DMS 273 (cell line): ENCODE results near the gene C17orf50.

Experiments
- DNase-seq: peaks from one replicate; lab custom pipeline; 2025; ENCODE audit not compliant: unreplicated experiment; lab: John Stamatoyannopoulos, UW

Gene C17orf50

GRCh38 chr17:35733366-35733765, 27.3 kb upstream of the C17orf50 start:
- no peak for DNase-seq

GRCh38 chr17:35734396-35734795, 26.3 kb upstream of the C17orf50 start:
- no peak for DNase-seq

DNA sequence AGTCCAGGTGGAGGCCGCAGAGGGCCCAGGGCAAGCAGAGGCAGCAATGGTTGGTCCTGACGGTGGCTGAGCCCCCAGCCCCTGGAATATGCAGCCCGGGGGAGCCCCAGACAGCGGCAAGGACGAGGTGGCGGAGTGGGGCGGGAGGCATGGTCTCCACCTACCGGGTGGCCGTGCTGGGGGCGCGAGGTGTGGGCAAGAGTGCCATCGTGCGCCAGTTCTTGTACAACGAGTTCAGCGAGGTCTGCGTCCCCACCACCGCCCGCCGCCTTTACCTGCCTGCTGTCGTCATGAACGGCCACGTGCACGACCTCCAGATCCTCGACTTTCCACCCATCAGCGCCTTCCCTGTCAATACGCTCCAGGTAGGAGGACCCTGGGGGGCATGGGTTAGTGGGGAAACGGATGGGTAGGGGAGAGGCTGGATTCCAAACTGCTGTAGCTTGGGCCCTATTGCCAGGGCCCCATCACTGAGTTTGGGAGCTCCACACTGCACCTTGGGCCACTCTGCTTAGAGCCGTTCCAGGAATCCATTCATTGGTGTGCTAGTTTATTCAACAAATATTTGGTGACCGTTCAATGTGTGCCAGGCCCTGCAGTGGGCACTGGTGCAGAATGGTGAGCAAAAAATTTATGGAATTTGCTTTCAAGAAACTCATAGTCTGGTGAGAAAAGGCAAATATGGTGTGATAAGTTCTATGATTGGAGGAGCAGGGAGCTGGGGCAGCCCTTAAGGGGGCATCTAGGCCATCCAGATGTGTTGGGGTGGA, 25.5 kb upstream of the C17orf50 start:
- DNase-seq = no peak

DNA sequence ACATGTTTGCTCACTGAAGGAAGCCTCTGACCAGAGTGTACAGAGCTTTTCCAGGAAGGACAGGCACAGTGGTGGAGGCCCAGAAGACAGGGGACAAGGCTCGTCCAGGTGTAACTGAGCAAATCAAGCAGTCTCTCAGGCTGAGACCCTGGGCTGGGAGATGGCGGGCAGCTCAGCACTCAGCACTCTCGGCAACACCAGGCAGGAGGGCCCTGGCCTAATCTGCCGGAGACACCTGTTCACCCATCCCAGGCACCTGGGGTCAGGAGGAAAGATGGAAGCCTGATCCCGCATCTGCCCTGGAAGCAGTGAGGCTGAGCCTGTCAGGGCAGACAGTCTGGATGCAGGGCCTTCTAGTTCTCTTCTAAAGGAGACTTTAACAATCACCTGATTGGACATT, 24.5 kb upstream of the C17orf50 start:
- no peak for DNase-seq

DNA sequence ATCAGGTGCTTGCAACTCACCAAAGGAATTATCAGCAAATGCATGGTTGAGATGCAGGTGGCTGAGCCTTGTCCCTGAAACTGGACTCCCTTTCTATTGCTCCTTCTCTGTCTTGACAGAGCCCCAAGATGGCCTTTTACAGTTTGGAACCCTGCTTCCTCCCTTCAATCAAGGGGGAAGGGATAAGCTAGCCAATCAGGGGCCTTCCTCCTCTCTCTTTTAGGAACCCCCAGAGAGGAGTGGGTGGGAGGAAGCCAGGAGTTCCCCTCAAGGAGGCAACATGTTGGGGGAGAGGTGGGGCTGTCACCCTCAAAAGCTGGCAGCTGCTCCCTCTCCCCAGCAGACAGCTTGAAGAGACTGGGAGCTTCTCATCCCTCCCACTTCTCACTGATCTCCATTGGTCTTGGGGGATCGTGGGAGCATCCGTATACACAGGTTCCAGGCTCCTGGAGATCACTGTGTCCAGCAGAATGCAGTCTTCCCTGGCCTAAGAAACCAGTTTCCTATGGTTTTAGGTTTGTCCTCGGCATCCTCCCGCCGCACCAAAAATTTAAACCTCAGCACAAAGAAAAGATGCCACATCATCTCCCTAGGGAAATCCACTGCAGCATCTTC, 22.1 kb upstream of the C17orf50 start:
- DNase-seq = no peak

GRCh38 chr17:35740216-35740615, 20.5 kb upstream of the C17orf50 start:
- DNase-seq = no peak

- peak; percentile 76 for DNase-seq
These were observed 19.4 kb upstream of the C17orf50 start for GRCh38 chr17:35740997-35741931.

GRCh38 chr17:35742496-35742895, 18.2 kb upstream of the C17orf50 start:
- no peak for DNase-seq

- DNase-seq = no peak
These were observed 17.7 kb upstream of the C17orf50 start for GRCh38 chr17:35742896-35743477.

DNA sequence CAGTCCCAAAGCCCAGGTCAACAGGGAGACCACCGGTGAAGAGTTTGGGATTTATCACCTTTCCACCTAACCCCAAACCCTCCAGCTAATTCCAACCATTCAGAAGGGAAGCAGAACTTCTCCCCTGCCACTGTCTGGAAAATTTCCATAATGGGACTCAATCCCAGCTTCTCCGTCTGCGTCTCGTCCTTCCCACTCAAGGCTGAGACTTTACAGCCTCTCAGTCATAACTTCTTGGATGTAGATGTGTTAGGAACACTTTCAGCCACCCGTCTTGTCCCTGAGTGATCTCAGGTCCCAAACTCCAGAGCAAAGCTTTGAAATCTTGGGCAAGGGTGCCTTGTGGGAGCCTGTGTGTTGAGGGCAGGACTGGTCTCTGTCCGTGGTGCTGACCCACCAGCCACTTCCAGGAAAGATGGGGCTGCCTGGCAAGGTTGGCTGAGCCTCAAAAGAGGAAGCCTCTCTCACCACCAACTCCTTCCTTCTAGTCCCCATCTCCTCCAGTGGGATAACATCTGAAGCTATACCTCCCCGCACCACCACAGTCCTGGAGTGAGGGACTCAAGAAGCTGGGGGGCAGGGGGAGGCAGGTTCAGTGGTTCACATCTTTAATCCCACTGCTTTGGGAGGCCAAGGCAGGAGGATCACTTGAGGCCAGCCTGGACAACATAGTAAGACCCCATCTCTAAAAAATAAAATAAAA, 16.9 kb upstream of the C17orf50 start:
- peak; percentile 52 for DNase-seq

DNA sequence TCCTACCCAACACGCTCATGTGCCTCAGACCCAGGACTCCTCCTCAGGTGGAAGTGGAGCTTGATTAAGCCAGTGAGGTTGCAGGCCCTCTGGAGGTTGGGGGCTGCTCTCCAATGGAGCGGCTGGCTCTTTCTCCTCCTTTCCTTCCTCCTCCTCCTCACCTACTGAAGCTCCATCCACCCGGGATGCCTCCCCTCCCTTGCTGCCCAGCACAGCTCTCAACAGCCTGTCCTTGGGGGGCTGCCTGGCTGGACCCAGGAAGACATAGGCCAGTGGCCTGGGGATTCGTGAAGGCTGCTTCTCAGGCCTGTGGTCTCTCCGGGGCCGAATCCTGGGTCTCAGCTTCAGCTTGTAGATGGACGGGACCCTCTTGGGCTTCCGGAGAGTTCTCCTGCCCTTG, 15.9 kb upstream of the C17orf50 start:
- DNase-seq = no peak

GRCh38 chr17:35745246-35745645, 15.4 kb upstream of the C17orf50 start:
- no peak for DNase-seq

DNA sequence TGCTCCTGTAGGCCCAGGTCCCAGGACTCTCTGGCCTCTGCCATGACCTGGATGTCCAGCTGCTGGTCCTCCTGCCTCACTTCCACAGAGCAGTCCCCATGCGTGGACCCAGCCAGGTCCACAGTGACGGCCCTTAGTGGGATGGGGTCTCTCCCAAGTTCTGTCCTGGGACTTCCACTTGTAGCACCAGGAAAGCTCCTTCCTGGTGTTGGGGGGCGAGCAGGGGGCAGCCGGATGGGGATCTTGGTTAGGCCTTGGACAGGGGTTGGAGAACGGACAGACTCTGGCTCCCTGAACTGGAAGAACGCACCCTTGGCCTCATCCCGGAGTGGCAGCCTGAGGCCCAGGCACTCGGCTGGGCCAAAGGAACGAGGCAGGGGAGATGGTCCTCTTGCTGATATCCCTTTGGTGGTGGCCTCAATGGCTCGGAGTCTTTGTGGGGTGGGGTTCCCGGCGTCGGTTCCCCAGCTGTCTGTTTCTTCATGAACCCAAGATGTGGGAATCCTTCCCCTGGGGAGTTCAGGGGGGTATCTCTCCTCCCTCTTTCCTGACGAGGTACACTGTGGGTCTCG, 14.9 kb upstream of the C17orf50 start:
- no peak for DNase-seq

DNA sequence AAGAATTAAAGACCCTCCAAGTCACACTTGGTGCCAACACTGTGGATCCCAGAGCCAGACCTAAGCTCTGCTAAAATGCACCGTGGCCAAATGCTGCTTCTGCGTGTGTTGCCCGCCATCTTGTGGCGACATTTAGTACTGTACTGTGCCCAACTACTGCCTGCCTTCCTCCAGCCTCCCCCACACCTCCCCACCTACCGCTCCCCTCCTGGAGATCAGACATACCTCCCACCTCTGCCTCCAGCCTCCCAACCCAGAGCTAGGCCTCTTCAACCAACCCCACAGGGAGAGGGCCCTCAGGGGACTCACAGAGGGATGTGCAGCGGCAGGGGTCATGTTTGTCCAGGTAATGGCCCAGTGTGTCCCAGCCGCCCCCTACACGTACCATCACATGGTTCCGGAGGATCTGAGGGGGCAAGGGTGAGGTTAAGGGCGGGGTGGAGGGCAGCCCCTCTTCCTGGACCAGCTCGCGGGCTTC, 13.1 kb upstream of the C17orf50 start:
- DNase-seq = peak; percentile 90

DNA sequence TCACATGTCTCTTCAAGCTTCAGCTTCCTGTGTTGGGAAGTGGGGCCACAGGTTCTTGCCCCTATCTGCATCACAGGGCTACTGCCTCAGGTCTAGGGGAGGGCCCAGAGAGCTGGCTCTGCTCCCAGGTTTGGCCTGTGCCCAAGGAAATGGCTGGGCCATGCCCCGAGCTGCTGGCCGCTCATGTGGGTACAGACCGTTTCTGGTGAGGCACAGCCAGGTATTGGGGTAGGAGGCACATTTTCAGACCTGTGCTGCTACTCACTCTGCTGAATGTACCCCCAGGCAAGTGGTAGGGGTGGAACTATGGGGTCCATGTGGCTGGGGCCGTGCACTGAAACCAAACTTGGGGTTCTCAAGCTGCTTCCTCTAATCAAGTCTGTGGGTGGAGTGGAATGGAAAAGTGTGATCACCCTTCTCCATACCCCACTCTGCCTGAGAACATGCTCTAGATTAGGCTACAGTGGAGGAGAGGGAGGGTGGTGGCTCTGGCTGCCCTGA, 12.3 kb upstream of the C17orf50 start:
- DNase-seq = peak; percentile 50

GRCh38 chr17:35748979-35749378, 11.7 kb upstream of the C17orf50 start:
- no peak for DNase-seq

DNA sequence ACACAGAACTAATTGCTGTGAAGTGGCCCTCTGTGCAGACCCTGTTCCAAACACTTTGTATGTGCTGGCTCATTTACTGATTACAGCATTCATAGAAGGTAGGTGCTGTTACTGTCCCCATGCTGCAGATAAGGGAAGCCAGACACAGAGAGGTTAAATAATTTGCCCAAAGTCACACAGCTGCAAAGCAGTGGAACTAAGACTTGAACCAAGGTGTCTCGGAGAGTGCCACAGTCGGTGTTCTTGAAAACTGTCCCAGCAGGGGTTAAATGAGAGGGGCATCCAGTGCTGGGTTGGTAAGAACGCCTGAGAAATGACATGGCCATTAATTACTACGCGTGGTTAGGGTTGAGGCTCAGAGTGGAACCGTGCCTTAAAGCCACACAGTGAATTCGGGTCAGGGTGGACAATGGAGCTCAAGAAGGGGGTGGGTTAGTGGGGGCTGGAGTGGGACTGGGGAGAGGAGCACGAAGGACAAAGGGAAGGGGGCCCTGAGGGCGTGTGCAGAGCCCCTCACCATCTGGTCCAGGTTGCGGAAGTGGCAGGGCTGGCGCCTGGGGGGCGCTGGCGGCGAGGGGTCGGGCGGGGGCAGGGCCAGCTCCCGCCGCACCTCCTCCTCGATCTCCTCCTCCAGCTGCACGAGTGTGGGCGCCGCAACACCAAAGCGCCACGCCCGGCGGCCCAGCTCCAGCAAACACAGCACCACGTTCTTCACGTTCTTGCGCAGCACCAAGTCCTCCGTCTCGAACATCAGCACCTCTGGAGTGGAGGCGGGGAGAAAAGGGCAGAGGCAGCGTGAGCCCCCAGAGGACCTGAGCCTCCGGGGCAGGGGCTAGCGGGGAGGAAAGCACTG, 10.9 kb upstream of the C17orf50 start:
- peak; percentile 51 for DNase-seq

GRCh38 chr17:35750526-35751395, 9.9 kb upstream of the C17orf50 start:
- DNase-seq = peak; percentile 71
